HG03280 (cell line): Measurements from ENCODE around the gene HDAC1.

Experiments
- ATAC-seq: cut with Tn5 transposase; IDR thresholded peaks from one replicate; pipeline ENCODE4 v1.9.1; 2021; ENCODE audit warnings: mild to moderate bottlenecking, moderate library complexity; ENCODE audit not compliant: unreplicated experiment

Gene HDAC1

DNA sequence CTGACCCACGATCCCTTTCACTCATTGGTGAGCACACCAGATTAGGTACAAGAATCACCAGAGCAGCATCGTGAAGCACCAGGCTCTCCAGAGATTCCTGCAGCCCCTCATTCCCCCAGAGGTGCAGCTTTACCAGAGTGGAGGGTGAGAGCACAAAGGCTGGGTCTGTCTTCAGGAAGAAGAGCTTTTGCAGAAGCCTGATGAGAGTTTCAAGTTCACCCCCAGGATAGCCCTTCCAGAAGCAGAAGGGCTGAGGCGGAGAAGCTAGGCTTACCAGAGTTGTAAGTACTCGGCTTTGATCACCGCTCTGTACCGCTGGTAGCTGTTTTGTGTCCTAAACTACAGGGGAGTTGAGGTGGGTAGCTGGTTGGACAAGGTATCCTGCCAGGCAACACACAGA, 73.6 kb downstream of the HDAC1 start:
- no peak for ATAC-seq

DNA sequence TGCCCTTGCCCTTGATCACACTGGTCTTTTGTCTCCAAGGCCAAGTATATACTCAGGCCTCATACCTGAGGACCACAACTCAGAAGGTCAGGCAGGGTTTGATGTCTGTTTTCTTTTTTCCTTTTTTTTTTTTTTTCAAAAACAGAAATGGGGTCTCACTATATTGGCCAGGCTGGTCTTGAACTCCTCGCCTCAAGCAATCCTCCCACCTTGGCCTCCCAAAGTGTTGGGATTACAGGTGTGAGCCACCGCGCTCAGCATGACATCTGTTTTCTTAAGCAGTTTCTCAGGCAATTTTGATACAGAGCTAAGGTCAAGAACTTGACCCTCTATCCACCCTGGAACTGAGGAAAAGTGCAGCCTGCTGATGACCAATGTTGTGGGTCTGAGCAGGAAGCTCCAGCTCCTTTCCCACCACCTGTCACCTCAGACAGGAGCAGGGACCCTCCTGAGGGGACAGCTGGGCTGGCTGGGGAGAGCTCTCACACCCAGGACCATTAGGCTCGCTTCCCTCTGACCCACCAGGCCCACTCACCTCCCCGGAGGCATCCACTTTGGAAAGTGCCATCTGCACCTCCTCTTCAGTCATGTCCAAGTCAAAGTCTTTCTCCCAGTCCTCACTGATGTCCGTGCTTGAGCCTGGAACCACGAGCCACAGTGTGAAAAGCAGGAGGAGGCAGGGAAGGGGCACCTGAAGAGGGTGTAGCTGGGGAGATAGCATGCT, 76.2 kb downstream of the HDAC1 start:
- ATAC-seq, result no peak

DNA sequence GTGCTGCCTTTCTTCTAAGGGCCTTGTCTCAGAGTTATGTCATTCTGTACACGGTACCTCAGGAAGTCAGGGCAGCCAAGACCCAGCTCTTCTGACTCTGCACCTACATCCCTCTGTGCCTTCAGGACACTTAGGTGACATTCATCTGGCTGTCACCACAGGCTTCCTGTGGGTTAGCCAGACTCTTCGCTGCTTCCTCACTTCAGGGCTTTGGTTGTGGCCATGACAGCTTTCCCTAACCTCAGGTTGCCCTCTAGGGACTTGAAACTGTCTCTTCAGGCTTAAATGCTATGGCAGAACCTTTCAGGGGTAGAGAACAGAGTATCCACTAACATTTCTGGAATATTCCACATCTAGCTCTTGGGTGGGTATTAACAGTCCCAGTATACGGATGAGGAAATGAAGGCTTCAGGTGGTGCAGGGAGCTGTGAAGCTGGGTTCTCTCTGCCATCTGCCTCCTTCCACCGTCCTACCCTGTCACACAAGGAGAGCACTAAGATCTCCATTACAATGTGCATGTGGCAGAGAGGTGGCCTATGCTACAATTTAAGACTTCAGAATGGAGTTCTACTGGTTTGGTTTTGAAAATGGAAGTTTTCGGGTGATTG, 80.4 kb downstream of the HDAC1 start:
- no peak for ATAC-seq

DNA sequence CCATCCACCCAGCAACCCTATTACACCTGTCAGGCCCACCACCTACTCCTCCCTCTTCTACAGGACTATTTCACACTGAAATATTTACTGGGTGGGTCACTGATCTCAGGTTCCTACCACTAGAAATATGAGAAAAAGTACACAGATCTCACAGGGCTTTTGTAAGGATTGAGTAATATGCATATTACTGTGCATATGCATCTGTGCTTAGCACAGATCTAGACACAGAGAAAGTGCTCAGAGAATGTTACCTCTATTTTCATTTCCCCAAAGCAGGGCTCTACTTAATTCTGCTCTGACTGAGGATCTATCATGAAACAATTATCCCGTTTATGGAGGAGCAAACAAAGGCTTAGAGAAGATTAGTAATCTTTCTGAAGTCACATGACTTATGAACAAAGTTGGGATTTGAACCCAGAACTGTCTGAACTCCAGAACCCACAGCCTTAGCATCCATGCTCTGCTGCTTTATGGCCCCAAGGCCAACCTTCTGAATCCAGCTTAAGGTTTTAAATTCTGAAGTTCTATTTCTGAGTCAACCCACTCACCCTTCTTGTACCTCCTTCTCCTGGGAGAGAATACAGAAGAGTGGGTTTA, 82.2 kb downstream of the HDAC1 start:
- no peak for ATAC-seq

DNA sequence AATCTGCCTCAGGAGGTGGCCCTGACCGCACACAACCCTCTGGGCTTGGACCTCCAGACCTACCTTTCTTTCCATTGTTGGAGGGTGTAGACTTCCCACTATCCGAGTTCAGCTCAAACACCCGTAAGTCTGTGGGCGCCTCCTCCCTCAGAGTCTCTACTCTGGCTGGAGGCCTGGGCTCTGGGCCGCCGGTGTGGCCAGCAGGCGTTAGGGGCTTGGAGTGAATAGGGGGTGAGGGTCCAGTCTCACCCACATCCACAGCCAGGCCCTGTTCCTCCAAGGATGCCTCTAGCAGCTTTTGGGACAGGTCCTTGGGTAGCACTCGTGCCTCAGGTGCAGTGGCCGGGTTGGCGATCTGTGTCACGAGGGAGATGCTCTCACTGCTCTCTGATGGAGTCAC, 84.3 kb downstream of the HDAC1 start:
- ATAC-seq, result no peak

DNA sequence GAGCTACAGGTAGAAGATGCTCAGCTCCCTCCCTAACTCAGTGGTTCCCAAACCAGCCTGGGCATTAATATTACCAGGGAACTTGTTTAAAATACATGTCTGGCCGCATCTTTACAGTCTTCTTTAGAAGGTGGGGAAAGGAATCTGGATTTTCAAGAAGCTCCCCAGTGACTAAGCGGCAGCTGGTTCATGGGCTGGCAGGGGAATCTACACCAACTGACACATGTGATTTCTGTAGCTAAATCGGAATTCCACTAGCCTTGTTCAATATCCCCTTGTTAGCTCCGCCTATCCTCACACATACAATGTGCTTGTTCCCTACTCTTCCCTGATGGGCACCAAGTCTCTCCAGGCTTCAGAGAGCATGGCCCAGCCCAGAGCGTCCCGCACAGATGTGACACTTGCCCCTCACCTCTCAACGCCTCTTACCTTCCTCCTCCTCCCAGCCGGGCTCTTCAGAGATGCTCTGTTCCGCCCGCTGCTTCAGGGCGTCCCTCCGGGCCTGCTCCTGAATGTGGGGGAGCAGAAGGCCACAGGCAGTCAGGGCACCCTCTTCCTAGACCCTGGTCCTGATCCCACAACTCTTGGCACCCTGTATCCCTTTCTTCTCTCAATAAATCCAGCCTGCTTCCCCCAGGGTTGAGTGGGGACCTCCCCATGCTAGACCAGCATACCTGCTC, 85.8 kb downstream of the HDAC1 start:
- no peak for ATAC-seq

DNA sequence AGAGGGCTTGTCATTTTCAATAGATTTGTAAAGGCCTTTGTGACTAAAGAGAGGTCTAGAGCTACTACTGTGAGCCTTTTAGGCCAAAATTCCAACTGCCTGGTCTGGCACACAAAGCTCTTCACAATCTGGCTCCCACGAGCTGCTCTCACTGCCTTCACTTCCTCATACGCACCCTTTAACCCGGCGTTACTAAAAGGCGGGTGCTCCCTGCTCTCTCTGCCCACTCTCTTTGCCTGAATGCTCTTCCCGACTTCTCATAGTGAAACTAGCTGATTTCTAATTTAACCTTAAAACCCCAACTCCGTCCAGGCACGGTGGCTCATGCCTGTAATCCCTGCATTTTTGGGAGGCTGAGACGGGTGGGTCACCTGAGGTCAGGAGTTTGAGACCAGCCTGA, 88.2 kb downstream of the HDAC1 start:
- ATAC-seq, result no peak
